Stomach (tissue), 4 donors: ENCODE data around the gene DAGLB.

Experiments
- EP300 ChIP-seq: sonication (generic); formaldehyde crosslinking; IDR thresholded peaks from one replicate; pipeline ENCODE4 v1.6.1; 2017; ENCODE audit warnings: antibody characterized with exemption
- POLR2A ChIP-seq, 4 donors: fragments of 450-650 bp; IDR thresholded peaks; one replicate each; pipeline ENCODE4 v1.6.1; 2016; ENCODE audit warnings: antibody characterized with exemption in 4 of 4, control low read depth in 2 of 4, mild to moderate bottlenecking in 1 of 4, moderate library complexity in 1 of 4
- POLR2AphosphoS5 ChIP-seq, 3 donors: sonication (generic); formaldehyde crosslinking; IDR thresholded peaks; one replicate each; pipeline ENCODE4 v1.6.1; 2016; ENCODE audit warnings: antibody characterized with exemption in 3 of 3
- TF ChIP-seq, protein P1 (sequence below), 7 experiments: fragments of 450-650 bp in 4 of 7; fragments of 200-600 bp in 3 of 7; sonication (generic) in 3 of 7; IDR thresholded peaks; one replicate each; pipeline ENCODE4 v1.5.1; 2016 to 2019; ENCODE audit warnings: antibody characterized with exemption in 7 of 7, control low read depth in 2 of 7, mild to moderate bottlenecking in 1 of 7

- TF ChIP-seq, protein P1, sequence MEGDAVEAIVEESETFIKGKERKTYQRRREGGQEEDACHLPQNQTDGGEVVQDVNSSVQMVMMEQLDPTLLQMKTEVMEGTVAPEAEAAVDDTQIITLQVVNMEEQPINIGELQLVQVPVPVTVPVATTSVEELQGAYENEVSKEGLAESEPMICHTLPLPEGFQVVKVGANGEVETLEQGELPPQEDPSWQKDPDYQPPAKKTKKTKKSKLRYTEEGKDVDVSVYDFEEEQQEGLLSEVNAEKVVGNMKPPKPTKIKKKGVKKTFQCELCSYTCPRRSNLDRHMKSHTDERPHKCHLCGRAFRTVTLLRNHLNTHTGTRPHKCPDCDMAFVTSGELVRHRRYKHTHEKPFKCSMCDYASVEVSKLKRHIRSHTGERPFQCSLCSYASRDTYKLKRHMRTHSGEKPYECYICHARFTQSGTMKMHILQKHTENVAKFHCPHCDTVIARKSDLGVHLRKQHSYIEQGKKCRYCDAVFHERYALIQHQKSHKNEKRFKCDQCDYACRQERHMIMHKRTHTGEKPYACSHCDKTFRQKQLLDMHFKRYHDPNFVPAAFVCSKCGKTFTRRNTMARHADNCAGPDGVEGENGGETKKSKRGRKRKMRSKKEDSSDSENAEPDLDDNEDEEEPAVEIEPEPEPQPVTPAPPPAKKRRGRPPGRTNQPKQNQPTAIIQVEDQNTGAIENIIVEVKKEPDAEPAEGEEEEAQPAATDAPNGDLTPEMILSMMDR (IDR thresholded peaks at IDR 0.05) = no peak
- TF ChIP-seq POLR2A (IDR thresholded peaks at IDR 0.05) = no peak
- no peak for TF ChIP-seq POLR2AphosphoS5 (IDR thresholded peaks at IDR 0.05)
- no peak for TF ChIP-seq EP300
Measured at GRCh38 chr7:6451224-6451705, 3.5 kb upstream of the DAGLB start.
